Testis (tissue), 2 donors: ENCODE measurements around the gene MED25.

Experiments used
- POLR2A ChIP-seq: fragments of 450-650 bp; IDR thresholded peaks from one replicate; pipeline ENCODE4 v1.6.1; 2017; ENCODE audit warnings: antibody characterized with exemption, mild to moderate bottlenecking, moderate library complexity
- TF ChIP-seq, protein P1 (sequence below), 3 experiments: fragments of 450-650 bp in 2 of 3; fragments of 200-600 bp in 1 of 3; sonication (generic) in 1 of 3; IDR thresholded peaks; one replicate each; pipeline ENCODE4 v1.5.1; 2016 to 2019; ENCODE audit warnings: antibody characterized with exemption in 3 of 3, mild to moderate bottlenecking in 2 of 3, moderate library complexity in 1 of 3

DNA sequence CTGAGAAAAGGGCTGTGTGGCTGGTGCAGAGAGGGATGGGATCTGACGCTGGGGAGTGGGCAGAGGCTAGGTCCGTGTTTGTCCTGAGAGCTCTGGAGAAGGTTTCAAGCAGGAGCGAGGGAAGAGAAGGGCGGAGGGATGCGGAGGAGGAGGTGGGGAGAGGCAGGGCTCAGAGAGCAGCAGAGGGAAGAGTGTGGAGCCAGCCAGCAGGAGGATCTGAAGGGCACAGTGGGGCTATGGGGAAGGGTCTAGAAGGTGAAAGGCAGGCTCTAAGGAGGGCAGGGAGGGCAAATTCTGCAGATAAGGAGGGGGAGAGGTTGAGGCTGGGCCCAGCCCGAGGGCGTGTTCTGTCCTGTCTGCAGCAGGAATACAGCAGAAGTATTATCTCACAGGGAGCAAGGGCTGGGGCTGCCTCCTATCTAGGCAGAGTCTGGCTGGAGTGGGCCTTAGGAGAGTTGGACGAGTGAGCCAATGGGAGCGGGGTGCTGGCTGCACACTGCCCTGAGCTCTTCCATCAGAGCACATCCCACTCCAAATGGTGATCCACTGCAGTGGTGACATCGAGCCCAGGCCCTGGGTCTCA lies 45.1 kb upstream of the MED25 start:
- TF ChIP-seq, protein P1, sequence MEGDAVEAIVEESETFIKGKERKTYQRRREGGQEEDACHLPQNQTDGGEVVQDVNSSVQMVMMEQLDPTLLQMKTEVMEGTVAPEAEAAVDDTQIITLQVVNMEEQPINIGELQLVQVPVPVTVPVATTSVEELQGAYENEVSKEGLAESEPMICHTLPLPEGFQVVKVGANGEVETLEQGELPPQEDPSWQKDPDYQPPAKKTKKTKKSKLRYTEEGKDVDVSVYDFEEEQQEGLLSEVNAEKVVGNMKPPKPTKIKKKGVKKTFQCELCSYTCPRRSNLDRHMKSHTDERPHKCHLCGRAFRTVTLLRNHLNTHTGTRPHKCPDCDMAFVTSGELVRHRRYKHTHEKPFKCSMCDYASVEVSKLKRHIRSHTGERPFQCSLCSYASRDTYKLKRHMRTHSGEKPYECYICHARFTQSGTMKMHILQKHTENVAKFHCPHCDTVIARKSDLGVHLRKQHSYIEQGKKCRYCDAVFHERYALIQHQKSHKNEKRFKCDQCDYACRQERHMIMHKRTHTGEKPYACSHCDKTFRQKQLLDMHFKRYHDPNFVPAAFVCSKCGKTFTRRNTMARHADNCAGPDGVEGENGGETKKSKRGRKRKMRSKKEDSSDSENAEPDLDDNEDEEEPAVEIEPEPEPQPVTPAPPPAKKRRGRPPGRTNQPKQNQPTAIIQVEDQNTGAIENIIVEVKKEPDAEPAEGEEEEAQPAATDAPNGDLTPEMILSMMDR (IDR thresholded peaks at IDR 0.05), result no peak
- TF ChIP-seq POLR2A, result no peak
